Amniotic stem cell (primary cell): ENCODE measurements around the gene FXYD6.

Experiments used
- DNase-seq: peaks from one replicate; lab custom pipeline; 2025; lab: John Stamatoyannopoulos, UW

FXYD6 gene

GRCh38 chr11:117792992-117793391, 83.5 kb downstream of the FXYD6 start:
- no peak for DNase-seq

- no peak for DNase-seq
These were observed 84.2 kb downstream of the FXYD6 start for GRCh38 chr11:117792241-117792640.

GRCh38 chr11:117790279-117790678, 86.2 kb downstream of the FXYD6 start:
- no peak for DNase-seq

- DNase-seq = no peak
These were observed 87.2 kb downstream of the FXYD6 start for GRCh38 chr11:117789241-117789640.
